ENCODE data around the gene LGI1. TPM values are rescaled to one million over a fixed set of nuclear protein-coding genes. Genes with fewer than 3 reads are reported as not detected.

Gene LGI1
- total RNA-seq, 4 donors from 2014 or later, result 0.19 TPM; not detected in 3

DNA sequence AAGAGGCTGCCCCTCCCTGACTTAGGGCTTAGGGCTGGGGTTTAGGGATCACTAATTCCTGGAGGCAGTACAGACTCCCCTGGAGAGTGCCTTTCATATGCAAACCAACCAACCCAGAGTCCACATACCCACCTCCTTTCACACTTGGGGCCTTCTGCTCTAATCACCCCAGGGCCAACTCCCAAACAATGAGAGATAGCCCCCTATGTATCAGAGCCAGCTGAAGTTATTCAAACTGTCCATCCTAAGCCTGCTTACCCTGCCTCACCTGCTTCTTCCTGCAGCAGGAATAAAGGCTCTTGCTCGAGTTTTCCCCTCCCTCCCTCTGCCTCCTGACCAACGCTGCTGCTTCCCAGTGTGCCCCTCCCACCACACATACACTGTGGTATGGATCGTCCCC is 84.2 kb downstream of the LGI1 start:
- ATAC-seq (ENCODE audit: low FRiP score) (no peak), DNase-seq (ENCODE audit: low spot score) (no peak)
- TF ChIP-seq, protein P1, sequence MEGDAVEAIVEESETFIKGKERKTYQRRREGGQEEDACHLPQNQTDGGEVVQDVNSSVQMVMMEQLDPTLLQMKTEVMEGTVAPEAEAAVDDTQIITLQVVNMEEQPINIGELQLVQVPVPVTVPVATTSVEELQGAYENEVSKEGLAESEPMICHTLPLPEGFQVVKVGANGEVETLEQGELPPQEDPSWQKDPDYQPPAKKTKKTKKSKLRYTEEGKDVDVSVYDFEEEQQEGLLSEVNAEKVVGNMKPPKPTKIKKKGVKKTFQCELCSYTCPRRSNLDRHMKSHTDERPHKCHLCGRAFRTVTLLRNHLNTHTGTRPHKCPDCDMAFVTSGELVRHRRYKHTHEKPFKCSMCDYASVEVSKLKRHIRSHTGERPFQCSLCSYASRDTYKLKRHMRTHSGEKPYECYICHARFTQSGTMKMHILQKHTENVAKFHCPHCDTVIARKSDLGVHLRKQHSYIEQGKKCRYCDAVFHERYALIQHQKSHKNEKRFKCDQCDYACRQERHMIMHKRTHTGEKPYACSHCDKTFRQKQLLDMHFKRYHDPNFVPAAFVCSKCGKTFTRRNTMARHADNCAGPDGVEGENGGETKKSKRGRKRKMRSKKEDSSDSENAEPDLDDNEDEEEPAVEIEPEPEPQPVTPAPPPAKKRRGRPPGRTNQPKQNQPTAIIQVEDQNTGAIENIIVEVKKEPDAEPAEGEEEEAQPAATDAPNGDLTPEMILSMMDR (IDR thresholded peaks at IDR 0.05), result no peak

DNA sequence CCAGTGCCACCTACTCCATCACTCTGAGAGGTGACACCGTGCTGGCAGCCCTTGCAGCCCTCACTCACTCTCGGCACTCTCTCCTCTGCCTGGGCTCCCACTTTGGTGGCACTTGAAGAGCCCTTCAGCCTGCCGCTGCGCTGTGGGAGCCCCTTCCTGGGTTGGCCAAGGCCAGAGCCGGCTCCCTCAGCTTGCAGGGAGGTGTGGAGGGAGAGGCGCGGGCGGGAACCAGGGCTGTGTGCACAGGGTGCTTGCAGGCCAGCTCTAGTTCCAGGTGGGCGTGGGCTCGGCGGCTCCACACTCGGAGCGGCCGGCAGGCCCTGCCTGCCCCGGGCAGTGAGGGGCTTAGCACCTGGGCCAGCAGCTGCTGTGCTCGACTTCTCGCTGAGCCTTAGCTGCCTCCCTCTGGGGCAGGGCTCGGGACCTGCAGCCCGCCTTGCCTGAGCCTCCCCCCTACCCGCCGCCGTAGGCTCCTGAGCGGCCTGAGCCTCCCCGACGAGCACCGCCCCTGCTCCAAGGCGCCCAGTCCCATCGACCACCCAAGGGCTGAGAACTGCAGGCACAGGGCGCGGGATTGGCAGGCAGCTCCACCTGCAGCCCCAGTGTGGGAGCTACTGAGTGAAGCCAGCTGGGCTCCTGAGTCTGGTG is 87.4 kb downstream of the LGI1 start:
- ATAC-seq (ENCODE audit: low FRiP score), result no peak
- TF ChIP-seq, protein P1 (IDR thresholded peaks at IDR 0.05), result no peak
- no peak for DNase-seq (ENCODE audit: low spot score)

Other genes starting within 250 kb of the LGI1 start
- gene FFAR4, start 191.3 kb upstream of the LGI1 start, total RNA-seq, result 1 to 10 TPM; 2.5 to 6.7 (median 3.1) TPM
- gene RBP4, start 156.7 kb upstream of the LGI1 start, total RNA-seq, result 1,000 to 10,000 TPM in 1 of 4 donors, 100 to 1,000 TPM in 3; 188 to 1,096 (median 353) TPM
- not detected for gene PDE6C, start 145.4 kb upstream of the LGI1 start, total RNA-seq
- gene FRA10AC1, start 55.3 kb upstream of the LGI1 start, total RNA-seq, result 10 to 100 TPM in 3 of 4 donors, 1 to 10 TPM in 1; 6.0 to 25.2 (median 12.7) TPM
- 1 to 10 TPM; 3.5 to 5.7 (median 4.6) TPM for gene SLC35G1, start 136.0 kb downstream of the LGI1 start, total RNA-seq
- gene PLCE1, start 236.0 kb downstream of the LGI1 start, total RNA-seq, result 10 to 100 TPM in 1 of 4 donors, 1 to 10 TPM in 3; 5.8 to 12.8 (median 7.7) TPM